ENCODE results near the gene WNT6.

The WNT6 gene

DNA sequence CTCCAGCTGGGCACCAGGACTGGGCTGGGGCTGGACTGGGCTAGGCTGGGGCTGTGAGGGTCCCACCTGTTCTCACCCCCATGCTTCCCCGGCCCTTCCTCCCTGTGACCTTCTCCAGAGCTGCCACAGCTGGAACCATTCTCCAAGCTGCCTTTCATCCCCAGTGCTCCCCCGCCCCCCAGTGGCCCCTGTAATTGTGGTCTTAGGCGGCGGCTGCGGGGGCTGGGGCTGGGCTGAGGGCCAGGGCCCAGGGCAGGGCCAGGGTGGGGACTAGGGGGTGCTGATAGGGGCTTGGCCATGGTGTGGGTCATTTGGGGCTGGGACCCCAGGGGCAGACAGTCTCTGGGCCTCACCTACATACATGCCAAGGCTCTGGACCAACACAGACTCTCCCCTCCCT, 18.3 kb downstream of the WNT6 start:
- H3K36me3 ChIP-seq (ENCODE audit: control insufficient read depth, insufficient read depth, low read length): no peaks in the 10 kb centered on the region
- H3K4me3 ChIP-seq (ENCODE audit: insufficient read depth, low read depth, low read length): no peak overlapping the region
- no peak overlapping the region for H3K27ac ChIP-seq (ENCODE audit: insufficient read depth, low read depth, low read length, poor library complexity, severe bottlenecking)
- peaks cover 30% of the 10 kb centered on the region for H3K4me1 ChIP-seq (ENCODE audit: control insufficient read depth, insufficient read depth, low read length)
- 25 to 31% methylated on average over 5 of the region's 5 CpGs for WGBS, 2 experiments
- H3K9me3 ChIP-seq (ENCODE audit: control insufficient read depth, low read length): no peaks in the 10 kb centered on the region
- H3K27me3 ChIP-seq (ENCODE audit: control insufficient read depth, insufficient read depth, low read length, poor library complexity, severe bottlenecking): peaks cover 100% of the 10 kb centered on the region

DNA sequence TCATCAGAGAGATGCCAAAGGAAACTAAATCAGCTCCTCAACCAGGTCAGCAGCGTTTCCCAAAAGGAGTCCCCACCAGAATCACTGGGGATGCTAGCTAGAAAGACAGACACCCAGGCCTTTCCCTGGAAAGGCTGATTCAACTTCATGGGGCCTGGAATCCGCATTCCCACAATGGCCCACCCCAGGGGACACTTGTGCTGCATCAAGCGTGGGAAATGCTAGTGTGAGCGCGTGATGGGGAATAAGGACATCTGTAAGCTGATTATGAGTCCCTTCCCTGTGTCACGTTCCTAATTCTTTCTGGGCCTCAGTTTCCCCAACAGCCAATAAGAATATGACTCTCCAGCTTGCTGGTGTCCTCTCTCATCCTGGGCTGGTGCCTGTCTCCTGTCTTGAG, 18.9 kb downstream of the WNT6 start:
- H3K4me1 ChIP-seq (ENCODE audit: control insufficient read depth, insufficient read depth, low read length): peaks cover 33% of the 10 kb centered on the region
- H3K4me3 ChIP-seq (ENCODE audit: insufficient read depth, low read depth, low read length): no peak overlapping the region
- H3K27ac ChIP-seq (ENCODE audit: insufficient read depth, low read depth, low read length, poor library complexity, severe bottlenecking): no peak overlapping the region
- 24 to 28% methylated on average over 6 of the region's 6 CpGs for WGBS, 2 experiments
- H3K36me3 ChIP-seq (ENCODE audit: control insufficient read depth, insufficient read depth, low read length): no peaks in the 10 kb centered on the region
- H3K27me3 ChIP-seq (ENCODE audit: control insufficient read depth, insufficient read depth, low read length, poor library complexity, severe bottlenecking): peaks cover 99% of the 10 kb centered on the region
- no peaks in the 10 kb centered on the region for H3K9me3 ChIP-seq (ENCODE audit: control insufficient read depth, low read length)

DNA sequence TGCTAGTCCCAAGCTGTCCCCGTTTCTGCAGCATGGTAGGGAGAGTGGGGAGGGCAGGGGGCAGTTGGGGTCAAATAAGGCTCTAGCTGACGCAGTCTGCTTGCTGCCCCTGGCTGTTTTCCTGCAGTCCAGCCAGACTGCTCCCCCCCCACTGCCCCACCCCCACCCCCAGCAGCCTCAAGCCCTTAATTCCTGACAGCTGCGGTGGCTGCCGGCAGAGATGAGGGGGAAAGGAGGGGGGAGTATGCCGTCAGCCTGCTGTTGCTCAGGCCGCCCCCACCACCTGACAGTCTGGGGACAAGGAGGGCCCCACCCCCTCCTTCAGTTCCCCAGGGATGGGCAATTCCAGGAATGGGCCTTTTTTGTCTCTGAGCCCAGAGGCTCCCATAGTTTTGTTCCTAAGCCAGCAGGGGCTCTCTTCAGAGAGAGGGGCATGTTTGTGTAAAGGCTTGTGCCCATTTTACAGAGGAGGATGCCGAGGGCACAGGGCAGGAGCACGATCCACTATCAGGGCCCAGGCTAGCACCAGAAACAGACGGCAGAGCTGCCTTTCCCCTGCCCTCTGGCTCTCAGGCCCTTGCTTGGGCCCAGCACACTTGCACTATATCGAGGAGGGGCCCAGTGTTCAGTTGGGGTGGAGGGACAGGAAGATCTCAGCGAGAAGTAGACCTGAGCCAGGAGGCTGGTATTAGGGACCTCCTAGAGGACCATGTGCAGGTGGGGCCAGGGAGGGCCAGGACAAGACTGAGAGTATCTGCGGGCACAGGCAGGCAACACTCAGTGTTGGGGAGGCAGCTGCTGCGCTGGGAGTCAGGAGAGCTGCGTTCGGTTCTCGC, 19.5 kb downstream of the WNT6 start:
- no peaks in the 10 kb centered on the region for H3K9me3 ChIP-seq (ENCODE audit: control insufficient read depth, low read length)
- H3K4me3 ChIP-seq (ENCODE audit: insufficient read depth, low read depth, low read length): no peak overlapping the region
- no peaks in the 10 kb centered on the region for H3K36me3 ChIP-seq (ENCODE audit: control insufficient read depth, insufficient read depth, low read length)
- peaks cover 99% of the 10 kb centered on the region for H3K27me3 ChIP-seq (ENCODE audit: control insufficient read depth, insufficient read depth, low read length, poor library complexity, severe bottlenecking)
- 10% methylated on average over 16 of the region's 16 CpGs for WGBS, 2 experiments
- H3K4me1 ChIP-seq (ENCODE audit: control insufficient read depth, insufficient read depth, low read length): peaks cover 37% of the 10 kb centered on the region
- no peak overlapping the region for H3K27ac ChIP-seq (ENCODE audit: insufficient read depth, low read depth, low read length, poor library complexity, severe bottlenecking)

DNA sequence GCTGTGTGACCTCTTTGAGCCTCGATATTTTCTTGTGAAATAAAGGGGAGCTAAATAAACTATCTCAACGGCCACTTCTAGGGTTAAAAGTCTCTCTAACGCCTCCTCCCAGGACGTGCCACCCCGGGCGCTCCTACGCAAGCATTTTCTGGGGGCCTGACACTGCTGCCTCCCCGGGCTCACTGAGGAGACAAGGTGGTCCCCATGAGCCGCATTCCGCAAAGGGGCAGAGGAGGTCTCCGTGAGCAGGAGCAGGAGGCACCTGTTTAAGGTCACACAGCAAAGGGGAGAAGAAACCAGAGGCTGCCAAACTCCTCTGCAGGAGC, 20.1 kb downstream of the WNT6 start:
- Histone ChIP-seq H3K36me3 (ENCODE audit: control insufficient read depth, insufficient read depth, low read length) (no peaks in the 10 kb centered on the region), H3K9me3 (ENCODE audit: control insufficient read depth, low read length) (no peaks in the 10 kb centered on the region), H3K4me3 (ENCODE audit: insufficient read depth, low read depth, low read length) (no peak overlapping the region), H3K4me1 (ENCODE audit: control insufficient read depth, insufficient read depth, low read length) (peaks cover 39% of the 10 kb centered on the region), H3K27me3 (ENCODE audit: control insufficient read depth, insufficient read depth, low read length, poor library complexity, severe bottlenecking) (peaks cover 99% of the 10 kb centered on the region), H3K27ac (ENCODE audit: insufficient read depth, low read depth, low read length, poor library complexity, severe bottlenecking) (no peak overlapping the region)
- WGBS, 2 experiments: 5 to 8% methylated on average over 11 of the region's 11 CpGs

DNA sequence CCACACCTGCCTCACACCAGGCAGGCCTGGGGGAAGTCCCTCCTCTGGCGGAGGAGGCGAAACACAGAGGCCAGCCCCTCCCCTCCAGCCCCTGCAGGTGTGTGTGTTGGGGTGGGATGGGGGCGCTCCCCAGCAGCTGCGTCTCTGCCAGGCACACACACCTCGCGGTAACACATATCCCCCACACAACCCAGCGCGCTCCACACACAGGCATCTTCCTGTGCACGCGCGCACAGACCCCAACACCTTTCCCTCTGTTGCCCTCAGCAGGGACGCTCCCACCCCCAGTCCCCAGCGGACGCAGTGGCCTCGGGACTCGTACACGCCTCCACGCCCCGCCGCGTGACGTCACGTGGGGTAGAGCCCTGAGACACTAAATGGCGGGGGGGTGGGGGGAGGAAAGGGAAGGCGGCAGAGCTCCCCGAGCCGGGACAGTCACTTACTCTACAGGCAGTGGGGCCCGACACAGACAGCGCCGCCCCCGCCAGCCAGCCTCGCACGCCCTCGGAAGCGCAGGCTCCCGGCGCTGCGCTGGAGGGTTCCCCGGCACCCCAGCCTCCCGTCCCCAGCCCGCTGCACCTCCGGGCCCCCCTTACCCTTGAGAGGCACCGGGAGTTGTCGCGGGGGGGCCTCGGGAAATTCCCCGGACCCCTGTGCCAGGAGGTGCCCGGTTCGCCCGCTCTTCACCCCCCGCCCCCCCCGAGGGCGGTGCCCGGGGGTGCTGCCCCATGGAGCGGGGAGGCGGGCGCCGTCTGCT, 20.7 kb downstream of the WNT6 start, which contains the start of gene WNT10A:
Gene WNT10A (plus strand): TSS at position 751 of the 757 bp plus-strand sequence. CDS start 144 bp downstream, outside the sequence.
- no peaks in the 10 kb centered on the region for H3K36me3 ChIP-seq (ENCODE audit: control insufficient read depth, insufficient read depth, low read length)
- peaks cover 39% of the 10 kb centered on the region for H3K4me1 ChIP-seq (ENCODE audit: control insufficient read depth, insufficient read depth, low read length)
- WGBS, 2 experiments: 3% methylated on average over 51 to 56 of the region's 58 CpGs
- H3K4me3 ChIP-seq (ENCODE audit: insufficient read depth, low read depth, low read length): peak within 1 kb of the TSS; percentile 2
- H3K9me3 ChIP-seq (ENCODE audit: control insufficient read depth, low read length): no peaks in the 10 kb centered on the region
- no peak within 1 kb of the TSS for H3K27ac ChIP-seq (ENCODE audit: insufficient read depth, low read depth, low read length, poor library complexity, severe bottlenecking)
- peaks cover 99% of the 10 kb centered on the region for H3K27me3 ChIP-seq (ENCODE audit: control insufficient read depth, insufficient read depth, low read length, poor library complexity, severe bottlenecking)

DNA sequence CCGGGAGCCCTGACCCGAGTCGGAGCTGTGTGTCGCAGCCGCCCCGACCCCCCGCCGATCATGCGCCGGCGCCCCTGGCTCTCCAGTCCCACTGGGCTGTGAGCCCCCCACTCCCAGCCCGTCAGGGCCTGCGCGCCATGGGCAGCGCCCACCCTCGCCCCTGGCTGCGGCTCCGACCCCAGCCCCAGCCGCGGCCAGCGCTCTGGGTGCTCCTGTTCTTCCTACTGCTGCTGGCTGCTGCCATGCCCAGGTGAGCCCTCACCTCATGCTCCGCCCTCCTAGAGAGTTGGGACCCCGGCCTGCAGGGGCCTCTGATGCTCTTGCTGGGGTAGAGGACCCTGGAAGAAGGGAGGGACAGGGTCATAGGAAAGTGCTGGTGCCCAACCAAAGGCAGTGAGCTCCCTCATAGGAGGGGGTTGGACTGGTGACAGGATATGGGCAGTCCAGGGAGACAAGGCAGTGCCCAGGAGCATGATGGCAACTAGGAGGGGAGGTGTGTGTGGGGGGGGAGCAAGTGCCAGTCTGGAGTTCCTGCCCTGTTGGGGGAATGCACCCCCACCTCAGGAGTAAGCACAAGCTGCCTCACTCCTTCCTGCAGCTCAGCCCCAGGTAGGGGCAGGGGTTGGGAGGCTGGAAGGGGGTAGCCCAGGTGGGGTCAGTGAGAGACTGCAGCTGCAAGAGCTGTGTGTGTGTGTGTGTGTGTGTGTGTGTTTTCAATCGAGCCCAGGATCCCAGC, 21.4 kb downstream of the WNT6 start:
- Histone ChIP-seq H3K9me3 (ENCODE audit: control insufficient read depth, low read length) (no peaks in the 10 kb centered on the region), H3K4me1 (ENCODE audit: control insufficient read depth, insufficient read depth, low read length) (peaks cover 47% of the 10 kb centered on the region), H3K27ac (ENCODE audit: insufficient read depth, low read depth, low read length, poor library complexity, severe bottlenecking) (no peak overlapping the region), H3K36me3 (ENCODE audit: control insufficient read depth, insufficient read depth, low read length) (no peaks in the 10 kb centered on the region), H3K4me3 (ENCODE audit: insufficient read depth, low read depth, low read length) (no peak overlapping the region), H3K27me3 (ENCODE audit: control insufficient read depth, insufficient read depth, low read length, poor library complexity, severe bottlenecking) (peaks cover 99% of the 10 kb centered on the region)
- WGBS, 2 experiments: 12 to 14% methylated on average over 24 of the region's 24 CpGs

DNA sequence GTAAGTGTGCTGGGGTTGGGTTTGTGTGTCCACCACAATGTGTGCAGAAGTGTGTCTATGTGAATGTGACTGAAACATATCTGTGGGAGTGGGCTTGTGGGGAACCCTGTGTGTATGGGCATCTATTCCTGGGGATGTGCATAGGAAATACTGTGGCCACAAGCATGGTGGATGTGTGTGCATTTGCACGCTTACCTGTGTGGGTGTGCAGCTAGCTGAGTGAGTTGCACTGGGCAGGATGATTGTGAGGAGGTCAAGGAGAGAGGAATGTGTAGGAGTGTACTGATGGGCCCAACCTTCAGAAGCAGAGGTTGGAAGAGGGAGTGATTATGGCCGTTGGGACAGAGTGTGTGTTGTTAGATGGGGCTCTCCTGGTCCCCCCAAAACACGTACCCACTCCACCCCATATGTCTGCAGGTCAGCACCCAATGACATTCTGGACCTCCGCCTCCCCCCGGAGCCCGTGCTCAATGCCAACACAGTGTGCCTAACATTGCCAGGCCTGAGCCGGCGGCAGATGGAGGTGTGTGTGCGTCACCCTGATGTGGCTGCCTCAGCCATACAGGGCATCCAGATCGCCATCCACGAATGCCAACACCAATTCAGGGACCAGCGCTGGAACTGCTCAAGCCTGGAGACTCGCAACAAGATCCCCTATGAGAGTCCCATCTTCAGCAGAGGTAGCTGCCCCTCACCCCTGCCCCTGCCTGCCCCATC, 22.3 kb downstream of the WNT6 start:
- WGBS, 2 experiments: 79 to 83% methylated on average over 13 of the region's 13 CpGs
- no peak overlapping the region for H3K27ac ChIP-seq (ENCODE audit: insufficient read depth, low read depth, low read length, poor library complexity, severe bottlenecking)
- H3K4me3 ChIP-seq (ENCODE audit: insufficient read depth, low read depth, low read length): no peak overlapping the region
- peaks cover 47% of the 10 kb centered on the region for H3K4me1 ChIP-seq (ENCODE audit: control insufficient read depth, insufficient read depth, low read length)
- H3K9me3 ChIP-seq (ENCODE audit: control insufficient read depth, low read length): no peaks in the 10 kb centered on the region
- H3K36me3 ChIP-seq (ENCODE audit: control insufficient read depth, insufficient read depth, low read length): no peaks in the 10 kb centered on the region
- H3K27me3 ChIP-seq (ENCODE audit: control insufficient read depth, insufficient read depth, low read length, poor library complexity, severe bottlenecking): peaks cover 94% of the 10 kb centered on the region

DNA sequence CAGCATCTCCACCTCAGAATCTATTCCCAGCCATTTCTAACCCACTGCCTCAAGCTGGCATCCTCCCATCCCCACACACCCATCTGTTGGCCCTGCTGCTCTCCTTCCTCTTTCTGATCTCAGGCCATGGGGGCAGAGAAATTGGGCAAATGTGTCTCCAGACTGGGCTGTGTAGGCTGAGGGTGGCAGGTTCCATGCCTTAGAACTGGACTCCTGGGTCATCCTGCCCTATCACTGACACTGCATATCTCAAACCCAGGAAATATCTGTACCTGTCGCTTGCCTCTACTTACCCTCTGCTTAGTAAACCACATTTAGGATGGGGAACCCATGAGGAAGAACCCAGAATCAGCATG, 22.8 kb downstream of the WNT6 start:
- Histone ChIP-seq H3K4me1 (ENCODE audit: control insufficient read depth, insufficient read depth, low read length) (peaks cover 42% of the 10 kb centered on the region), H3K36me3 (ENCODE audit: control insufficient read depth, insufficient read depth, low read length) (no peaks in the 10 kb centered on the region), H3K9me3 (ENCODE audit: control insufficient read depth, low read length) (no peaks in the 10 kb centered on the region), H3K4me3 (ENCODE audit: insufficient read depth, low read depth, low read length) (no peak overlapping the region), H3K27ac (ENCODE audit: insufficient read depth, low read depth, low read length, poor library complexity, severe bottlenecking) (no peak overlapping the region), H3K27me3 (ENCODE audit: control insufficient read depth, insufficient read depth, low read length, poor library complexity, severe bottlenecking) (peaks cover 94% of the 10 kb centered on the region)
- WGBS, 2 experiments: 79 to 85% methylated on average over 1 of the region's 1 CpG

DNA sequence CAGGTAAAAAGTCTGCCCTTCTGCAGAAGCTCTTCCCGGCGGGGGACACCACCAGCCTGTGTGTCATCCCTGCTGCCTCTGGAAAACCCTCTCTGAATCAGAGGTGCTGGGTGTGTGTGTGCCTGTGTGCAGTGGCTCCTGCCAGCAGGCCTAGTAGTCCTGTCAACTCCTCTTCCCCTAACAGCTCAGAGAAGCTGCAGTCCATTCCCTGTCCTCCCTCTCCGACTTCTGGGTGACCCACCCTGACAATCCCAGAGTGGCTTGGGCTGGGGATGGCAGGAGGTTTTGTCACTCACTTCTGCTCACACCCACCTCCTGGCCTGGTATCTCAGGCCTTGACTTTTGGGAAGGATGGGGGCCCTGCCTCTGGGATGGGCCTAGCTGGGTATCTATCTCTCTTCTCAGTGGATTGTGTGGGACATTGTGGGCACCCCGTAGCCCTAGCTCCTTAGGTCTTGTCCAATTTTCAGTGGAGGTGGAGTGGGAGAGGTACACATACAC, 23.3 kb downstream of the WNT6 start:
- H3K4me1 ChIP-seq (ENCODE audit: control insufficient read depth, insufficient read depth, low read length): peaks cover 37% of the 10 kb centered on the region
- no peaks in the 10 kb centered on the region for H3K36me3 ChIP-seq (ENCODE audit: control insufficient read depth, insufficient read depth, low read length)
- no peak overlapping the region for H3K27ac ChIP-seq (ENCODE audit: insufficient read depth, low read depth, low read length, poor library complexity, severe bottlenecking)
- no peak overlapping the region for H3K4me3 ChIP-seq (ENCODE audit: insufficient read depth, low read depth, low read length)
- no peaks in the 10 kb centered on the region for H3K9me3 ChIP-seq (ENCODE audit: control insufficient read depth, low read length)
- H3K27me3 ChIP-seq (ENCODE audit: control insufficient read depth, insufficient read depth, low read length, poor library complexity, severe bottlenecking): peaks cover 94% of the 10 kb centered on the region
- WGBS, 2 experiments: 53 to 55% methylated on average over 4 of the region's 4 CpGs

Measured in ectodermal cell (in vitro differentiated cells).